Stimulated activated CD8-positive, alpha-beta memory T cell treated with anti-CD3 and anti-CD28 coated beads, Interleukin-2, amount 100 ng/mL, for 1 hour (primary cell): ENCODE data around the gene MYOT.

Experiments
- DNase-seq, 2 donors: peaks; one replicate each; pipeline ENCODE4 v3.0.0-alpha.2; 2020; ENCODE audit warnings: low read depth in 2 of 2

Gene MYOT

GRCh38 chr5:137901011-137901817, 33.6 kb downstream of the MYOT start:
- no peak for DNase-seq

- DNase-seq, result no peak
These were observed 34.9 kb downstream of the MYOT start for GRCh38 chr5:137902408-137903133.

- DNase-seq, result no peak
These were observed 47.1 kb downstream of the MYOT start for GRCh38 chr5:137914758-137915157.

GRCh38 chr5:137916923-137917322, 49.3 kb downstream of the MYOT start:
- no peak for DNase-seq

- DNase-seq, result no peak
These were observed 54.3 kb downstream of the MYOT start for GRCh38 chr5:137921931-137922330.

GRCh38 chr5:137923856-137924255, 56.2 kb downstream of the MYOT start:
- no peak for DNase-seq

- DNase-seq, result no peak
These were observed 65.1 kb downstream of the MYOT start for GRCh38 chr5:137932800-137933199.

- no peak for DNase-seq
These were observed 65.8 kb downstream of the MYOT start for GRCh38 chr5:137933491-137933911.

GRCh38 chr5:137935190-137935589, 67.5 kb downstream of the MYOT start:
- DNase-seq, result no peak

GRCh38 chr5:137935694-137936093, 68.0 kb downstream of the MYOT start:
- DNase-seq, result no peak
